GM21515 (cell line): ENCODE data around the gene SRC.

Source experiments
- ATAC-seq: cut with Tn5 transposase; IDR thresholded peaks from one replicate; pipeline ENCODE4 v1.9.1; 2021; ENCODE audit not compliant: unreplicated experiment

Gene SRC

DNA sequence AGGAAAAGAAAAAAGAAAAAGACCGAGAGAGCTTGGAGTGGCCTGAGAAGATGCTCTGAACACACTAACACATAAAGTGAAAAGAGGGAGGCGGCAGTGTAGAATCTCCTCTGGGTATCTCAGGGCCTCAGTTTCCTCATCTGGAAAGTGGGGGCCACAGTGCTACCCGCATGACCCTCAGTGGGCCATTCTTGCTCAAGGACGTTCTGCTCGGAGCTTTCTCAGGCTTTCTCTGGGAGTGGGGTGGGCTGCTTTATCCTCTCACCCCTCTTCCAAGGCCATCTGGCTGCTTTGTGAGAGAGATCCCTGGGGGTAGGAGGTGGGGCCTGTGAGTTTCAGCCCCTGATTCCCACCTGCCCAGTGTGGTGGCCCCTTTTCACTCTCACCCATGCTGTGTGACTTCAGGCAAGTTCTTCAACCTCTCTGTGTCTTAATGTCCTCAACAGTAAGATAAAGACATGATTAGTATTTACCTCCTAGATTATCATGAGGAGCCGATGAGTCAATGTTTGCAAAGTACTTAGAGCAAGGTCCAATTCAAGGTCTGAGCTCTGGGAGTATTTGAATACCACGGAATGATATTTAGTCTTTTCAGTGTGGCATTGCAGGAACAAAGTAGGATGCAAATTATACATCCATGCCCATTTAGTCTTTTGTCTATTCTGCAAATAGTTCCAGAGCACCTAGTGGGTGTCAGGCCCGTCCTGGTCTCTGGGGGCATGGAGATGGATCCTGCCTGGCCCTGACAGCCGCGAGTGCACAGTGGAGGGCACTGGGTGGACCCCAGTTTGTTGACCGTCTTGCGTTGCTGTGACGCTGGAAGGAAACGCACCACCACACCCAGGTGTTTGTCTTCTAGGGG lies 34.3 kb downstream of the SRC start:
- ATAC-seq: no peak

DNA sequence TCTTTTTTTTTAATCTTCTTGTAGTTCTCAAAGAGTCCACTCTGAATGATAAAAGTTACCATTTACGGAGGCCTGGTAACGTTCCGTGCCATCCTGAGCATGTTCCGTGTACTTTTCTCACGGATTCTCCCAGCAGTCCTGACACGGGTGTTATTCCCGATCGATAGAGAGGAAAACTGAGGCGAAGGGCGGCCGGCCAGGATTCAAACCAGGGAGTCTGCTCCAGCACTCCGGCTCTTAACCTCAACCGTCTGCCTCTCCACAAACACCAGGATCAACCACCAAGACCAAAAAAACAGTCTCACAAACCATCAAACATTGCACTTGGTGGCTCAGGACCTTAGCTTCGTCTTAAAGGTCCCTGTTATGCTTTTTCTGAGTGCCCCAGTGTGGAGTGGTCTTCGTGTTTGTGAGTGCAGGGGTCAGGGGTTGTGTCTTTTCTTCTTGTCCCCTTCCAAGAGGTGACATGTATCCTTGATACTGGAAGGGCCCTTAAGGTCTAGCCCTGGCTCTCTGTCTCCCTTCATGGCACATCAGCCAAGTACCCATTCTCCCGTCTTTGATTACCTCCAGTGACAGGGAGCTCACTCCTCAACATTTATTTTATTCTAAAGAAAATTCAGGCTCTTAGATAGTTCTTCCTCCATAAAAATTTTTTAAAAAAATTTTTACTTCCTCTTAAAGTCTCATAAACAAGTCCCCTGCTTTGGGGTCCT lies 35.1 kb downstream of the SRC start:
- no peak for ATAC-seq

DNA sequence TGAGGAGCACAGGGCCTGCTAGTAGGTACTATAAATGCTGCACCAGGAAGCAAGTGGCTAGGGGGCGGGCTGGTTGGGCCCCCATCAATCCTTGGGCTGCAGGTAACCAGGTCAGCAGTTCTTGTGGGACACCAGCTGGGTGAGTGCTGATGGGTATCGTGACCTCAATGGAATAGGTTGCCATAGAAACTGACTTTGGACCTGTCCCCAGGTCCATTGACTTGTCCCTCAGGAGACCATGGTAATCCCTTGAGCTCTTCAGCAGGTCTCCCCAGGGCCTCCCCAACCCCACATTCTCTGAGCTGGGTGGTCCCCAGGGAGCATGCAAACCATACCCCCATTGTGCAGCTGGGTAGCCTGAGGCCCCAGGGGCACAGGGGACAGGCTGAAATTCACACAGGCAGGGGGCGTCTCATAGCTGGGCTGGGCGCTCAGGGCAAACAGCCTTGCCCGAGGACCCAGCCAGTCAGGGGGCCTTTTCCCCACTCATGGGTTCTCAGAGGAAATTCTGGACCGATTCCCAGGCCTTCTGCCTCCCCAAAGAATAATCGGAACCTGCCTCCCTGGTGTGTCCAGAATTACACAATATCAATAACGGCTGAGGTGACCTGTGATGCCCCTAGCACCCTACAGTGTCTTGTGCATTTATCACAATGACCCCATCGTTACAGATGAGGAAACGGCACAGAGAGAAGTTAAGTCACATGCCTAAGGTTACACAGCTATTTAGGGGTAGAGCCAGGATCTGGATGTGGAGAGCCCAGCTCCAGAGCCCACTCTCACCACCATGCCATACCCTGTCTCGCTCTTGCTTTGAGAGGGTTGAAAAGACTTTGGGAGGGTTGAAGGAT lies 35.9 kb downstream of the SRC start:
- no peak for ATAC-seq

DNA sequence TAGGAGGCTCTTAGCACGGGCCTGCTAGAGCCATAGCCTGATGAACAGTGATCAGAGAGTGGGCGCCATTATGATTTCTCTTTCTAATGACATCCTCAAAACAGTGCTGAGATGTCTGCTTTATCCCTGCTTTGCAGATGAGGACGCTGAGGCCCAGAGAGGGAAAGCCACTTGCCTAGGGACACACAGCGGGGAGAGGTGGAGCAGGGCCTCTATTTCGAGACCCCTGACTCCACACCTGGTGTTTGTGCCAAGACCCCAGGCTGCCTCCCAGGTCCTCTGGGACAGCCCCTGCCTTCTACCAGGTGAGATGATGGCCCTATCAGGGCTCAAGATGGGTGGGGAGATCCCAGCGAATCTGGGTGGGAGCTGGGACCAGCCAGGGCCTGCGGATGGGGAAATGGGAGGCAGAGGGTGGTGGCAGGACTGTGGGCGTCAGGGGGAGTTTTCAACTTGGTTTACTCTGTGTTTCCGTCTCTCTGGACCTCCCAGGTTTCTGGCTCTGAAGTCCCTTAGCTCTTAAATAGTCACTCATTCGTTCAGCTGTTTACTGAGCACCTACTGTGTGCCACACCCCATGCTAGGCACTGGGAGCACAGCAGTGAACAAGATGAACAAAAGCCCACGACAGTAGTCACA lies 36.7 kb downstream of the SRC start:
- no peak for ATAC-seq

DNA sequence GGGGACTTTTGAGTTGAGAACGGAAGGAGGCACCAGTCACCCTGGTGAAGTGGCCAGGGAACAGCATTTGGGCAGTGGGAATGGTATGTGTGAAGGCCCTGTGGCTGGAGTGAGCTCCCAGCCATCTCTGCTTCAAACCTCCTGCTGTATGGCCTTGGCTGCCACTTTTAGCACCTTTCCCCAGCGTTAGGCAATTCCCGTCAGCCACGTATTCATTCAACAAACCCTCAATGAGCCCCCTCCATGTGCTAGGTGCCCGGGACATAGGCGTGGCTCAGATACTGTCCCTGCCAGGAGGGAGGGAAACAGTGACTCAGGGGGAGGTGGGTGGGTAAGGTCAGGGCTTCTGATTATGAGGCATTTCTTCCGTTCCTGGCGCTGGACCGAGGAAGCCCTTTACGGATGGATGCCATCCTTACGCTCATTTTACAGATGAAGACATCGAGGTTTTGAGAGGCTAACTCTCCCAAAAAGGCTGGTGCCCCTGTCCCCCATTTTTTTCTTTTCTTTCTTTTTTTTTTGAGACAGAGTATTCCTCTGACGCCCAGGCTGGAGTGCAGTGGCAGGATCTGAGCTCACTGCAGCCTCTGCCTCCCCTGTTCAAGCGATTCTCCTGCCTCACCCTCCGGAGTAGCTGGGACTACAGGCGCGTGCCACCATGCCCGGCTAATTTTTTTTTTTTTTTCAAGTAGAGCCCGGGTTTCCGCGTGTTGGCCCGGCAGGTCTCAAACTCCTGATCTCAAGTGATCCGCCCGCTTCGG lies 37.5 kb downstream of the SRC start:
- ATAC-seq: no peak

DNA sequence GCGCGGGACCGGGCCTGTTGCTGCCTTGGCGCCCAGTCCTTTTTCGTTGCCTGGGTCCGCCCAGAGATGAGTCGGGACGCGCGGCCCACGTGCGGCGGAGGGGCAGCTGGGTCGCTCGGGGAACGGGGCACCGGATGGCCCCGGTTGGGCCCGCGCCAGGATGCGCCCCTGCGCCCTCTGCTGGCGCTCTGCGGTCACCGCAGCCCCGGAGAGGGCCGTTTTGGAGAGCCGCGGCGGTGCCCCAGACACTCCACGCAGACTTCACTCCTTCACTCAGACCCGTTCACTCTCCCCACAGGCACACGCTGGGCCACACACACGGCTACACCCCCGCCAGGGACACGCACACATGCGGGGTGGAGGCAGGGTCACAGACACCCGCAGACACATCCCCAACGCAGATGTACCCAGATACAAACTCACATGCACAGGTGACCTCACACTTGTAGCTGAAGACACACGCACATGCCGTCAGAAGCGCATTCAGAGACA lies 38.8 kb downstream of the SRC start:
- ATAC-seq: no peak

DNA sequence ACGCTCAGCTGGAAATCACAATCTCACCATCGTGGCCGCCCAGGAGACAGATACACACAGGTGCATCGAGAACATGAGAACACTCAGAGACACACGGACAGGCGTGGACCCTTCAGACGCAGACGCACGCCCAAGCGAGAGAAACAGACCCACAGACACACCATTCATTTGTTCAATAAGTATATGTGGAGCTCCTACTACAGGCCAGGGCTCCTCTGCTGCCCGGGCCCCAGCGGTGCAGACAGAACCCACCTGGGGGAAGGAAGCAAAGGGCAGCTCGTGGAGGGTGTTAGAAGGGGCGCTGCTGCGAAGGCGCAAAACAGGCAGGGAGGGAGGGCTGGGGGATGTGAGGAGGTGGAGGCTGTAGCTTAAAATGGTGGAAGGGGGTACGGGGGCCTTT lies 39.2 kb downstream of the SRC start:
- ATAC-seq: no peak

DNA sequence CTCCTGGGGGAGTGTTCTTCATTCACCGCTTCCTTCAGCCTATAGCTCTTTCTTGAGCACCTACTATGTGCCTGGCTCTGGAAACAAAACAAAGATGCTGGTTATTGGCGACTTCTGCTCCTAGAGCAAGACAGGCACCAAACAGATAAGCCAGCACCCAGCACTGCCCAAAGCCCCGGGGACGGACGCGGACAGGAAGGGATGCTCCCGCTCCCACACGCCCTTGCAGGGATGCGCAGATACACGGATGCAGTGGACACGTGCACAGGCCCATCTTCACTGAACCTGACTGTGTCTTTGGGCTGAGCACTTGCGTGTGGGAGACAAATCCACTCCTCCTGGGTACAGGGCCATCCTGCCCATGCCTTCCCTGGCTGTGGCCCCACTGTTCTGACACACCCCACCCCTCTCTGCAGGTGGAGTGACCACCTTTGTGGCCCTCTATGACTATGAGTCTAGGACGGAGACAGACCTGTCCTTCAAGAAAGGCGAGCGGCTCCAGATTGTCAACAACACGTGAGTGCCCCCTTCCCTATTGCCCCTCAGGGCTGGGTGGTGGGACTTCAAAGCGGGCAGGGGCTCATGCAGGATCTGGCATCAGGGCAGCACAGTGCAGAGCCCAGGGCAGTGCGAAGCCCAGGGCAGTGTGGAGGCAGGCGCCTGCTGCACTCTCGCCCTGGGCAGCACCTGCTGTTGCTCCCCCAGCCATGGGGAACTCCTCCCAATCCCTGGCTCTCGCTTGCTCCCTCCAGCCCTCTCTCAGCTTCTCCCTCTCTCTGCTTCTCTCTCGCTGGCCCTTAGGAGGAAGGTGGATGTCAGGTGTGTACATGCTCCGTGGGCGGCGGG lies 39.9 kb downstream of the SRC start:
- ATAC-seq: no peak

DNA sequence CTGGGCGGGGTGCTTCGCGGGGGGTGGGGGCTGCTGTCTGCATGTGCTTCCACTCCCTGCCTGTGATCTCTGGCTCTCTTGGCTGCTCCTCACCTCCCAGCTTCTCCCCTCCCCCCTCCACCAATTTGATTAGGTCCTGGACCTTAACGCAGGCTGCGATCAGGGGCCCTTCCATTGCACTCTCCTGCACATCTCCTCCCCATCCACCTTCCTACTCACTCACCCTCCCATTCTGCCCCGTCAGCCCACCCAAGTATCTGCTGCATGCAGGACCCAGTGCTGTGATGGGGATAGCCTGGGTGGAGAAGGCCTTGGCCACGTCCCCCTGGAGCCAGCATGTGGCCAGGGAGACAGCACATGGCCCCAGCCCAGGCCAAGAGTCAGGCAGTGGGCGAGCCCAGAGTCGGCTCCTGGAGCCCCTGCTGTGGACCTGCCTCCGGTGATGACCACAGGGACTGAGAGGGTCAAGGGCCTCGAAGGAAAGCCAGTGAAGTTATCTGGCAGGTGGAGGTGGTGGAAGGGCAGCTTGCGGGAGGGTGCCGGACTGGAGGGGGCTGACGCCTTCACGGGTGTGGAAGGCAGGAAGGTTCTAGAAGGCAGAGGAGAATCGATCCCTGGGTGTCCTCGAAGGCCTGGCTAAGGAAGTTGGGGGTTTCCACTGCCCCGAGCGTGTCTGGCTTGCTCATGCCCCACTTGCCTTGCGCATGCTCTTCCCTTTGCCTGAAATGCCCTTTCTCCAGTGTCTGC lies 40.7 kb downstream of the SRC start:
- ATAC-seq: no peak

DNA sequence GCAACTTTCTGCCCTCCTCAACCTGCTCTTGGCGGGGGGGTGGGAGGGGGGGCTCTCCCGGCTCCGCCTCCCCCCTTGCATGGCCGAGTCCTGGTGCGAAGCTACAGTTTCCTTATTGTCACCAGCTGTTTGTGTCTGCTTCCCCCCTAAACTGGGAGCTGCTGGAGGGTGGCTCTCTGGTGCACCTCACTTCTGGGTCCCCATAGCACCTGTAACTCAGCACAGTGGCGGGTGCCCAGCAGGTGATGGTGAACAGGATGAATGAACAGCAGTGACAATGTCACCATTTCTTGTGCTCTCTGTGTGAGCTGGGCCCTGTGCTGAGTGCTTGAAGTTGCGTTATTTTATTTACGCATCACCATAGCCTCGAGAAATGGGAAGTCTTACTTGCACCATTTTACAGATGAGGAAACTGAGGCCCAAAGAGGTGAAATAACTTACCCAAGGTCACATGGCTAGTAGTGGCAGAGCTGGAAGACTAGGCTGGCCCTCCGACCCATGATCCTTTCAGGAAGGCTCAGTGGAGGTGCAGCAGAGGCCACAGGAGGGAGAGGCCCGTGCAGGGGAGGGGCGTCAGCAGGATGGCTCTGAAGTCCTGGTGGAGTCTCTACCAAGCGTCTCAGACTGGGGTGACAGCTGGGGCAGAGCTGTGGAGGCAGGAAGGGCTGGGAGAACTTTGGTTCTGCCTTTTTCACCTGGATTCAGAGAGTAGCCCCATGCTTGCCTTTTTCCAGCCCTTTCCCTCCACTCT lies 41.8 kb downstream of the SRC start:
- no peak for ATAC-seq

DNA sequence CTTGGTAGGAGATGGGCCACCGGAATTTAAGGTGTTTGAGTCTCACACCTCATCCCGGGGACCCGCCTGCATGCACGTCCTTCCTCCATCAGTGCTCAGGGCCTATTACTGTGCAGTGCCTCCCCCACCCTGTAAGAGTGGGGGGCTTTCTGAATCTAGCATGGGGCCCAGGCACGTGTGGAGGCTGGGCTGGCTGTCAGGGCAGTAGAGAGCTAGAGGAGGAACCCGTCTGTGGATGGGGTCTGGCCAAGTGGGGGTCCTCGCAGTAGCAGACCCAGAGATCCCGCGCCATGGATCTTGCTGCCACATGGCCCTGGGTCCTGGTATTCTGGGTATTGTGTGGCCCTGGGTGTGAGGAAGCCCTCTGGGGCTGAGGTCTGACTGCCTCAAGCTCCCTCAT lies 42.9 kb downstream of the SRC start:
- no peak for ATAC-seq

DNA sequence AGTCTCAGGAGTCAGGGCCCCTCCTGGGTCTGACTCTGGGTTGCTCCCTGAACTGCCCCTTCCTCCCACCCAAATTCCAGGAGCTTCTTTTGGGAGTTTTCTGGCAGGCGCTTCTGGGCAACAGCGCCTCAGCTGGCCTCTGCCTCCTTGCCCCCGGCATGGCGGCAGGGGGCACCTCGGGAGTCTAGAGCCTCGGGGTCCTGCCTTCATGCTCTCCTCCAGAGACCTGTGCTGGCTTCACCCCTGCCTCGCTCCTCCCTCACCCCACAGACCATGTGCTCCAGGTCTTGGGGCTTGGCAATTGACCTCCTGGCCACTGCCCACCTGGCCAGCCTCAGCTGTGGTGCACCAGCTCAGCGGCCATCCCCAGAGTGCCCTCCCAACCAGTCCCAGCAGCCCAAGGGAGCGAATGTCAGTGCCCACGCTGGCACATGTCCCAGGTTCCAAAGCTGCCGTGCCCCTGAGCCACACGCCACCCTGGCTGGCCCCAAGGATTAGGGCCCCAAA lies 43.4 kb downstream of the SRC start:
- no peak for ATAC-seq

DNA sequence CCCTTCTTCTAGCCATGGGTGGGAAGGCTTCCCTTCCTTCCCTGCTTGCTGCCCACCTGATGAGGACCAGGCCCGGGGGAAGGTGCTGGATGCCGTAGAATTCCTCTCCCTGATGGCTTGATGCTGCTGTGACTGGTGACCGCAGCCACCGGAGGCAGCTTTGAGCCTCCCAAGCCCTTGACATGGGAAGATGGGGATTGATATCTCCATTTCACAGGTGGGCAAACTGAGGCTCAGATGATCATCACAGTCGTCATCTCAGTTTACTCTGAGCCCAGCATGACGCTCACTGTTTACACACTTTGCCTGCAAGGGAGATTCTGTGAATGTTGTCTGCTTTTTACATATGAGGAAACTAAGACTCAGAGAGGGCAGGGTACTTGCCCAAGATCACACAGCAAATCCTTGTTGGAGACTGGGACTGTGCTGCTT lies 43.9 kb downstream of the SRC start:
- no peak for ATAC-seq

DNA sequence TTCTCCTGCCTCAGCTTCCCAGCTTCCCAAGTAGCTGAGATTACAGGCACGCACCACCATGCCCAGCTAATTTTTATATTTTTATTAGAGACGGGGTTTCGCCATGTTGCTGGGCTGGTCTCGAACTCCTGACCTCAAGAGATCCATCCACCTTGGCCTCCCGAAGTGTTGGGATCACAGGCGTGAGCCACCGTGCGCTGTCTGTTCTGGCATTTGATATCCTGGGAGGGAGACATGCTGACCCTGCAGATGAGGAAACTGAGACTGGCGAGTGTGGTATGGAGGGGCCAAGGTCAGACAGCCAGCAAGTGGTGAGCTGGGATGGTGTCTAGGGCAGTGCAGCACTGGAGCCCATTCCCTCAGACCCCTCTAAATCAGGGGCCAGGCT lies 44.6 kb downstream of the SRC start:
- no peak for ATAC-seq

DNA sequence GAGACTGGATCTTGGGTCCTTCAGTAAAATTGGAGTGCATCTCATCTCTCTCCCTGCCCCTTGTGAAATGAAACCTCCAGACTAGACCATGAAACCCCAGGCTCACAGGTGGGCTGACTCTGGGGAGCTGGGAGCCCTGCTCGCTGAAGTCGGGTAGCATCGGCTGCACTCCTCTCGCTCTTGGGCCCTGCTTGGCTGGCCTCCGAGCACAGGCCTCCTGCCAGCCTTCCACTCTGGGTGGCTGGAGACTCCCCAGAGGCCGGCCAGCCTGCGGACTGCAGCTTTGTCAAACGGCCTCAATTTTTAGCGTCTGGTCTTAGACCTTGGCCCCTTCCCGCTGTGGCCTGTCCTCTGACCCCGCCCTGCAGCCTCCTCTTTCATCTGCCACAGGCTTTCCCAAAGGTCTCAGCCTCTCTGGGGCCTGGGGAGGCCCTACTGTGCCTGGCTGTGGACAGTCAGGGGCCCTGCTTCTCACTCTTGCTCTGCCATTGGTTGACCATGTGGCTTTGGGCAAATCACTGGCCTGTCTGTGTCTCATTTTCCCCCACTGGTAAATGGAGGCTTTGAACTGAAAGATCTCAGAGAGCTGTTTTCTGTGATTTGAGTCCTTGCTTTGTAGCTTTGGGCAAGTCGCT lies 45.1 kb downstream of the SRC start:
- ATAC-seq: no peak

DNA sequence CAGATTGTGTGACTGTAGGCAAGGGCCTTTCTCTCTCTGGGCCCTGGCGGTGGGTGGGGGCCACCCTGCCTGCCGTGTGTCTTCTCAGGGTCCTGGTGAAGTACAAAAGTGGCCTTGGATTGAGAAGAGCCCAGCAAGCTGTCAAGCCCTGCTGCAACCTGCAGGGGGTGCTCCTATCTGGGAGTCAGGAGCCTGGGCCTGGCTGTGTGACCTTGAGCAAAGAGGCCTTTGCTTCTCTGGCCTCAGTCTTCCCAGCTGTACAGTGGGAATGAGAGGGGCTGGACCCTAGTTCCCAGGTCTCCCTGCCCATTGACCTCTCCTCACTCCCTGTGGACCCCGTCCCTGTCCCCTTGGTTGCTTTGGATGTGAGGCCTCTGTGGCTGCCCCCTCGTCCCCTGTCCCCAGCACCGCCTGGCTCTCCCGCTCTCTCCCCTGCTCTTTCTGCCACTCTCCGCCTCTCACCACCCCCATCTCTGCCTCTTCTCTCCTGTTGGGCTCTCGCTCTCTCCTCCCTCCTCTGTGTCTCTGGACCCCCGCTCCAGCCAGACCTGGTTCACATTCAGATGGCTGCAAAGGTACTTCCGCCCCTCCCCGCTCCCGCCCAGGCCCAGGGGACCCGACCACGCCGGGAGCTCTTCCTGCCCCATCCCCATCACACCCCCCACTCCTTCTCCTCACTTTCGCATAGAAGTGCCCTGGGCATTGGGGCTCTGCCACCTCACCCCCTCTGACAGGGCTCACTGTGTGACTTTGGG lies 46.7 kb downstream of the SRC start:
- no peak for ATAC-seq
